T-helper 2 cell treated with Interferon-gamma antibody and Interleukin-4, amounts not matched to agents 5 μg/mL and 100 μg/mL, for 36 hours (primary cell): ENCODE data around the gene CRISPLD2.
"Not testable (repeated sequence)": the region's sequence is repeated elsewhere in the genome, so short reads cannot be mapped to it uniquely, and the experiment has no call there.

ENCODE experiments used
- DNase-seq: peaks from one replicate; pipeline ENCODE4 v3.0.0; 2021; ENCODE audit warnings: low spot score
- H3K27ac Mint-ChIP-seq: one replicate; pipeline ENCODE4 v1.8.0; 2021; ENCODE audit warnings: mild to moderate bottlenecking, mixed read lengths
- H3K27me3 Mint-ChIP-seq: one replicate; pipeline ENCODE4 v1.8.0; 2021; ENCODE audit warnings: low read depth, mixed read lengths
- H3K36me3 Mint-ChIP-seq: one replicate; pipeline ENCODE4 v1.8.0; 2021; ENCODE audit warnings: low read depth, mixed read lengths
- H3K4me1 Mint-ChIP-seq: one replicate; pipeline ENCODE4 v1.8.0; 2021; ENCODE audit warnings: low read depth, mixed read lengths
- H3K4me3 Mint-ChIP-seq: one replicate; pipeline ENCODE4 v1.8.0; 2022; ENCODE audit warnings: mild to moderate bottlenecking, moderate library complexity, mixed read lengths
- H3K9me3 Mint-ChIP-seq: one replicate; pipeline ENCODE4 v1.8.0; 2021; ENCODE audit warnings: mixed read lengths

Gene CRISPLD2

GRCh38 chr16:84821728-84822689 lies 2.2 kb downstream of the CRISPLD2 start:
- DNase-seq, result no peak
- Mint-ChIP-seq H3K36me3 (no peaks in the 10 kb centered on the region), H3K9me3 (no peaks in the 10 kb centered on the region), H3K4me1 (peaks cover 7% of the 10 kb centered on the region), H3K27me3 (peaks cover 35% of the 10 kb centered on the region), H3K27ac (no peak overlapping the region), H3K4me3 (no peak overlapping the region)

- no peak overlapping the region for H3K4me3 Mint-ChIP-seq
- no peak overlapping the region for H3K27ac Mint-ChIP-seq
- no peak for DNase-seq
- peaks cover 34% of the 10 kb centered on the region for H3K27me3 Mint-ChIP-seq
- H3K4me1 Mint-ChIP-seq, result peaks cover 7% of the 10 kb centered on the region
- H3K9me3 Mint-ChIP-seq, result no peaks in the 10 kb centered on the region
- H3K36me3 Mint-ChIP-seq, result no peaks in the 10 kb centered on the region
Measured at GRCh38 chr16:84822990-84823389, 3.2 kb downstream of the CRISPLD2 start.

- no peak overlapping the region for H3K27ac Mint-ChIP-seq
- H3K36me3 Mint-ChIP-seq, result no peaks in the 10 kb centered on the region
- no peaks in the 10 kb centered on the region for H3K9me3 Mint-ChIP-seq
- peaks cover 7% of the 10 kb centered on the region for H3K4me1 Mint-ChIP-seq
- peaks cover 33% of the 10 kb centered on the region for H3K27me3 Mint-ChIP-seq
- no peak for DNase-seq
- no peak overlapping the region for H3K4me3 Mint-ChIP-seq
Measured at GRCh38 chr16:84823484-84823883, 3.7 kb downstream of the CRISPLD2 start.

- Mint-ChIP-seq H3K4me3 (no peak overlapping the region), H3K4me1 (peaks cover 7% of the 10 kb centered on the region), H3K36me3 (no peaks in the 10 kb centered on the region), H3K9me3 (no peaks in the 10 kb centered on the region), H3K27me3 (peaks cover 29% of the 10 kb centered on the region), H3K27ac (no peak overlapping the region)
- DNase-seq, result no peak
Measured at GRCh38 chr16:84823926-84824325, 4.1 kb downstream of the CRISPLD2 start.

GRCh38 chr16:84825896-84826557 lies 6.2 kb downstream of the CRISPLD2 start:
- no peak overlapping the region for H3K4me3 Mint-ChIP-seq
- no peak overlapping the region for H3K27ac Mint-ChIP-seq
- H3K9me3 Mint-ChIP-seq, result no peaks in the 10 kb centered on the region
- H3K4me1 Mint-ChIP-seq, result no peaks in the 10 kb centered on the region
- no peak for DNase-seq
- H3K36me3 Mint-ChIP-seq, result no peaks in the 10 kb centered on the region
- H3K27me3 Mint-ChIP-seq, result peaks cover 15% of the 10 kb centered on the region

- no peaks in the 10 kb centered on the region for H3K4me1 Mint-ChIP-seq
- peaks cover 10% of the 10 kb centered on the region for H3K27me3 Mint-ChIP-seq
- DNase-seq, result no peak
- no peak overlapping the region for H3K27ac Mint-ChIP-seq
- no peak overlapping the region for H3K4me3 Mint-ChIP-seq
- no peaks in the 10 kb centered on the region for H3K9me3 Mint-ChIP-seq
- no peaks in the 10 kb centered on the region for H3K36me3 Mint-ChIP-seq
Measured at GRCh38 chr16:84826558-84826941, 6.8 kb downstream of the CRISPLD2 start.

GRCh38 chr16:84827131-84827574 lies 7.4 kb downstream of the CRISPLD2 start:
- Mint-ChIP-seq H3K36me3 (no peaks in the 10 kb centered on the region), H3K4me1 (no peaks in the 10 kb centered on the region), H3K4me3 (no peak overlapping the region), H3K27me3 (peaks cover 10% of the 10 kb centered on the region), H3K27ac (no peak overlapping the region), H3K9me3 (no peaks in the 10 kb centered on the region)
- DNase-seq, result no peak

- H3K36me3 Mint-ChIP-seq, result no peaks in the 10 kb centered on the region
- no peak for DNase-seq
- no peaks in the 10 kb centered on the region for H3K4me1 Mint-ChIP-seq
- H3K9me3 Mint-ChIP-seq, result no peaks in the 10 kb centered on the region
- H3K27ac Mint-ChIP-seq, result no peak overlapping the region
- H3K27me3 Mint-ChIP-seq, result peaks cover 7% of the 10 kb centered on the region
- no peak overlapping the region for H3K4me3 Mint-ChIP-seq
Measured at GRCh38 chr16:84827897-84828296, 8.1 kb downstream of the CRISPLD2 start.

- H3K27ac Mint-ChIP-seq, result no peak overlapping the region
- peaks cover 4% of the 10 kb centered on the region for H3K27me3 Mint-ChIP-seq
- no peaks in the 10 kb centered on the region for H3K36me3 Mint-ChIP-seq
- H3K4me3 Mint-ChIP-seq, result no peak overlapping the region
- DNase-seq, result no peak
- no peaks in the 10 kb centered on the region for H3K9me3 Mint-ChIP-seq
- no peaks in the 10 kb centered on the region for H3K4me1 Mint-ChIP-seq
Measured at GRCh38 chr16:84828322-84828721, 8.5 kb downstream of the CRISPLD2 start.

GRCh38 chr16:84829168-84829965 lies 9.6 kb downstream of the CRISPLD2 start:
- peaks cover 3% of the 10 kb centered on the region for H3K27me3 Mint-ChIP-seq
- DNase-seq, result no peak
- no peak overlapping the region for H3K27ac Mint-ChIP-seq
- H3K4me3 Mint-ChIP-seq, result no peak overlapping the region
- H3K36me3 Mint-ChIP-seq, result no peaks in the 10 kb centered on the region
- H3K9me3 Mint-ChIP-seq, result no peaks in the 10 kb centered on the region
- H3K4me1 Mint-ChIP-seq, result no peaks in the 10 kb centered on the region

GRCh38 chr16:84830765-84831384 lies 11.1 kb downstream of the CRISPLD2 start:
- peaks cover 2% of the 10 kb centered on the region for H3K27me3 Mint-ChIP-seq

GRCh38 chr16:84831728-84832127 lies 11.9 kb downstream of the CRISPLD2 start:
- not testable (repeated sequence) for H3K27me3 Mint-ChIP-seq, H3K4me3 Mint-ChIP-seq, H3K9me3 Mint-ChIP-seq, H3K27ac Mint-ChIP-seq, H3K4me1 Mint-ChIP-seq, DNase-seq, H3K36me3 Mint-ChIP-seq

More at GRCh38 chr16:84830765-84831384, 11.1 kb downstream of the CRISPLD2 start:
- Mint-ChIP-seq H3K27ac (no peak overlapping the region), H3K4me3 (no peak overlapping the region), H3K36me3 (no peaks in the 10 kb centered on the region), H3K9me3 (no peaks in the 10 kb centered on the region), H3K4me1 (no peaks in the 10 kb centered on the region)
- DNase-seq, result no peak

- H3K4me3 Mint-ChIP-seq, result no peak overlapping the region
- no peak overlapping the region for H3K27ac Mint-ChIP-seq
- H3K27me3 Mint-ChIP-seq, result peaks cover 3% of the 10 kb centered on the region
- DNase-seq, result no peak
- H3K4me1 Mint-ChIP-seq, result no peaks in the 10 kb centered on the region
- no peaks in the 10 kb centered on the region for H3K36me3 Mint-ChIP-seq
- no peaks in the 10 kb centered on the region for H3K9me3 Mint-ChIP-seq
Measured at GRCh38 chr16:84832488-84833143, 12.8 kb downstream of the CRISPLD2 start.
